Heart right ventricle (tissue), 16 donors: ENCODE data around the gene UBE2I. TPM values are rescaled to one million over a fixed set of nuclear protein-coding genes. Genes with fewer than 3 reads are reported as not detected.

Source experiments
- ATAC-seq, 8 donors: fragments of 200-7000 bp; cut with Tn5 transposase; one replicate each; pipeline ENCODE4 v1.9.1; 2020; ENCODE audit warnings: mild to moderate bottlenecking in 8 of 8, moderate library complexity in 8 of 8, moderate number of reproducible peaks in 1 of 8
- DNase-seq, 2 donors: peaks; one replicate each; pipeline ENCODE4 v3.0.0-alpha.2; 2020
- H3K27ac ChIP-seq, 10 donors: fragments of 200-600 bp; sonication (generic) in 2 of 10; one replicate each; pipeline versions ENCODE4 v1.5.0 to v1.8.0; 2020 to 2022; ENCODE audit warnings: mild to moderate bottlenecking in 3 of 10
- H3K27me3 ChIP-seq, 7 donors: fragments of 200-600 bp; one replicate each; pipeline ENCODE4 v1.8.0; 2021 to 2022; ENCODE audit warnings: mild to moderate bottlenecking in 2 of 7
- H3K36me3 ChIP-seq, 9 donors: fragments of 200-600 bp; sonication (generic) in 1 of 9; one replicate each; pipeline versions ENCODE4 v1.5.0 to v1.8.0; 2020 to 2022; ENCODE audit warnings: mild to moderate bottlenecking in 2 of 9
- H3K4me1 ChIP-seq, 9 donors: fragments of 200-600 bp; sonication (generic) in 1 of 9; one replicate each; pipeline versions ENCODE4 v1.5.0 to v1.8.0; 2020 to 2022; ENCODE audit warnings: mild to moderate bottlenecking in 4 of 9
- H3K4me3 ChIP-seq, 10 donors: fragments of 200-600 bp; sonication (generic) in 2 of 10; one replicate each; pipeline versions ENCODE4 v1.5.0 to v1.8.0; 2020 to 2022; ENCODE audit warnings: mild to moderate bottlenecking in 7 of 10, moderate library complexity in 2 of 10
- H3K9me3 ChIP-seq, 11 donors: fragments of 200-600 bp in 10 of 11; sonication (generic) in 2 of 11; one replicate each; pipeline versions ENCODE4 v1.5.0 to v1.8.0; 2013 to 2022; ENCODE audit warnings: mild to moderate bottlenecking in 2 of 11, control low read depth in 1 of 11, moderate library complexity in 1 of 11
- CTCF ChIP-seq, 9 donors: fragments of 200-600 bp; sonication (generic) in 2 of 9; IDR thresholded peaks; one replicate each; pipeline versions ENCODE4 v1.5.0 to v1.8.0; 2021 to 2022; ENCODE audit warnings: antibody characterized with exemption in 9 of 9, mild to moderate bottlenecking in 5 of 9, moderate library complexity in 1 of 9
- WGBS, 2 donors: extraction: QIAGEN DNeasy Blood & Tissue Kit; methylation state at CpG; one replicate each; pipeline ENCODE4 v1.1.7; 2013; ENCODE audit warnings: inconsistent platforms in 1 of 2; 5-methylcytosine and 5-hydroxymethylcytosine counted together
- intact Hi-C, 10 donors: fragments of 100-400 bp; cut with DNase I; formaldehyde crosslinking; loops; one replicate each; pipeline versions ENCODE4 v1.11.1 to v1.14.2; 2022
- polyA plus RNA-seq, 2 donors: library from polyadenylated mRNA; stranded (reverse); fragments of 200-250 nt; gene quantifications; one replicate each; pipeline ENCODE4 v1.2.3, GENCODE V29; 2013
- total RNA-seq, 10 donors: library from RNA; stranded (reverse); fragmentation: NEBNext Ultra II Directional in 3 of 10; extraction: Animal tissue kit (Norgen Biotek cat#: 25700) in 3 of 10; gene quantifications; one replicate each; pipeline versions ENCODE4 v1.2.1 to v1.2.4, GENCODE V29; 2021 to 2023
- donor health status: Arrhythmogenic right ventricular cardiomyopathy.
- donor health status: ischemic (EF 13 %, LVEDD 7.1; RV severe dilation, severe dysfunction).
- donor health status: healthy with polysubstance abuse.
- donor health status: DM: no; HTN: yes; CAD: no.
- donor health status: DM: no; HTN: no; CAD: no.
- donor health status: ischemic (EF 25% LVEDD 6.9; RV normal size, moderate dysfunction).
- donor health status: ischemic (EF 25% LVEDD 5.7; RV mildly dilated, moderate dysfunction).
- donor health status: healthy.
- donor health status: DM: yes; HTN: yes; CAD: no.
- donor health status: Ischemic cardiomyopathy.
- donor health status: ischemic (EF 35%, LVEDD 5.7; RV mildly dilated, moderate dysfunction).
- donor health status: nonischemic (EF 11% LVEDD 7.7; RV severe dilation, severe dysfunction).
- donor health status: DM: yes; HTN: yes; CAD: no.
- donor health status: PGD.
- donor health status: ischemic (EF 29% LVEDD 5.4; RV normal size, mild dysfunction).
- donor health status: nonischemic (EF 23%, LVEDD 6.1; RV moderate dilation, normal function).

UBE2I gene
- total and polyA plus RNA-seq, 12 donors, result 63.1 to 99.8 (median 83.6) TPM

GRCh38 chr16:1279081-1279944, 30.1 kb upstream of the UBE2I start:
- intact Hi-C loops, result no loop called here
- no peak for TF ChIP-seq CTCF (IDR thresholded peaks at IDR 0.05)
- no peaks in the 10 kb centered on the region for H3K36me3 ChIP-seq
- no peaks in the 10 kb centered on the region for H3K4me1 ChIP-seq
- H3K27me3 ChIP-seq, result peaks cover 0 to 50% (median 38%) of the 10 kb centered on the region in 7 donors
- DNase-seq (no peak), ATAC-seq (no peak)
- 75 to 78% methylated on average over 30 of the region's 30 CpGs for WGBS, 2 donors
- no peak overlapping the region for H3K4me3 ChIP-seq
- no peaks in the 10 kb centered on the region for H3K9me3 ChIP-seq
- no peak overlapping the region for H3K27ac ChIP-seq

- DNase-seq, result no peak
- no peak overlapping the region for H3K4me3 ChIP-seq
- no peak for TF ChIP-seq CTCF (IDR thresholded peaks at IDR 0.05)
- peaks cover 0 to 50% (median 38%) of the 10 kb centered on the region in 7 donors for H3K27me3 ChIP-seq
- H3K27ac ChIP-seq, result no peak overlapping the region
- no peaks in the 10 kb centered on the region for H3K4me1 ChIP-seq
- H3K9me3 ChIP-seq, result no peaks in the 10 kb centered on the region
- 82 to 85% methylated on average over 29 of the region's 29 CpGs for WGBS, 2 donors
- intact Hi-C loops, result no loop called here
- H3K36me3 ChIP-seq, result no peaks in the 10 kb centered on the region
- ATAC-seq, result no peak
Measured at GRCh38 chr16:1279945-1280589, 29.4 kb upstream of the UBE2I start.

GRCh38 chr16:1280783-1281182, 28.7 kb upstream of the UBE2I start:
- intact Hi-C loops, result no loop called here
- 75 to 86% methylated on average over 8 of the region's 8 CpGs for WGBS, 2 donors
- ATAC-seq (no peak), DNase-seq (no peak)
- H3K4me1 ChIP-seq, result no peaks in the 10 kb centered on the region
- TF ChIP-seq CTCF (IDR thresholded peaks at IDR 0.05), result no peak
- H3K27me3 ChIP-seq, result peaks cover 0 to 54% (median 44%) of the 10 kb centered on the region in 7 donors
- H3K4me3 ChIP-seq, result no peak overlapping the region
- no peak overlapping the region for H3K27ac ChIP-seq
- H3K36me3 ChIP-seq, result no peaks in the 10 kb centered on the region
- no peaks in the 10 kb centered on the region for H3K9me3 ChIP-seq

- Histone ChIP-seq H3K27me3 (peaks cover 0 to 55% (median 45%) of the 10 kb centered on the region in 7 donors), H3K9me3 (no peaks in the 10 kb centered on the region), H3K4me3 (no peak overlapping the region), H3K36me3 (no peaks in the 10 kb centered on the region), H3K27ac (no peak overlapping the region), H3K4me1 (no peaks in the 10 kb centered on the region)
- intact Hi-C loops, result no loop called here
- WGBS, 2 donors, result 72 to 77% methylated on average over 16 of the region's 16 CpGs
- DNase-seq, result no peak
- no peak for ATAC-seq
- no peak for TF ChIP-seq CTCF (IDR thresholded peaks at IDR 0.05)
Measured at GRCh38 chr16:1281517-1281916, 27.9 kb upstream of the UBE2I start.
